SU-DHL-6 (cell line): ENCODE data around the gene STARD3.

Source experiments
- H2AFZ ChIP-seq: fragments of 200-600 bp; sonication (generic); 2 replicates; pipeline ENCODE4 v1.6.1; 2014; ENCODE audit warnings: low read depth, mild to moderate bottlenecking, moderate library complexity, mixed read lengths, antibody characterized with exemption, low read length; ENCODE audit not compliant: severe bottlenecking
- H3F3A ChIP-seq: fragments of 200-600 bp; shearing (Covaris generic); 2 replicates; pipeline ENCODE4 v1.6.0; 2016; ENCODE audit warnings: antibody characterized with exemption, mild to moderate bottlenecking; ENCODE audit not compliant: insufficient read depth
- H3K27ac ChIP-seq: fragments of 200-600 bp; sonication (generic); 2 replicates; pipeline ENCODE4 v1.5.1; 2016; ENCODE audit warnings: low read depth, mild to moderate bottlenecking, low read length, moderate library complexity, mixed read lengths
- H3K27me3 ChIP-seq: fragments of 200-600 bp; sonication (generic), shearing (Covaris generic); 2 replicates; pipeline ENCODE4 v1.6.0; 2014; ENCODE audit warnings: mild to moderate bottlenecking, low read length
- H3K36me3 ChIP-seq: fragments of 200-600 bp; sonication (generic); 2 replicates; pipeline ENCODE4 v1.6.1; 2014; ENCODE audit warnings: mild to moderate bottlenecking, low read length, mixed read lengths
- H3K4me2 ChIP-seq: fragments of 300-600, 200-600 bp; shearing (Covaris generic), sonication (generic); 2 replicates; pipeline ENCODE4 v1.6.0; 2014; ENCODE audit warnings: low read length, low read depth, mild to moderate bottlenecking; ENCODE audit not compliant: poor library complexity, severe bottlenecking
- H3K4me3 ChIP-seq: fragments of 200-600 bp; sonication (generic); 2 replicates; pipeline ENCODE4 v1.5.1; 2014; ENCODE audit warnings: antibody characterized with exemption, low read length, mild to moderate bottlenecking, mixed read lengths; ENCODE audit not compliant: insufficient read depth, poor library complexity, severe bottlenecking
- H3K79me2 ChIP-seq: fragments of 200-600 bp; sonication (generic); 2 replicates; pipeline ENCODE4 v1.6.1; 2014; ENCODE audit warnings: mild to moderate bottlenecking, low read length, moderate library complexity; ENCODE audit not compliant: insufficient read depth
- H3K9ac ChIP-seq: fragments of 200-600 bp; sonication (generic); 2 replicates; pipeline ENCODE4 v1.7.0; 2014; ENCODE audit warnings: mild to moderate bottlenecking, low read length
- H3K9me2 ChIP-seq: fragments of 200-600 bp; sonication (generic); replicated peaks from 2 replicates; pipeline ENCODE4 v1.6.1; 2014; ENCODE audit warnings: low read length; ENCODE audit not compliant: insufficient read depth
- H3K9me3 ChIP-seq: fragments of 200-600 bp; sonication (generic); 2 replicates; pipeline ENCODE4 v1.6.1; 2014; ENCODE audit warnings: low read length, mixed read lengths; ENCODE audit not compliant: insufficient read depth
- H4K20me1 ChIP-seq: fragments of 200-600 bp; sonication (generic); 2 replicates; pipeline ENCODE4 v1.6.1; 2014; ENCODE audit warnings: low read depth, mild to moderate bottlenecking, antibody characterized with exemption, low read length, moderate library complexity, mixed read lengths
- EZH2phosphoT487 ChIP-seq: fragments of 200-600 bp; sonication (generic), shearing (Covaris generic); conservative IDR thresholded peaks from 2 replicates; pipeline ENCODE4 v1.6.1; 2018; ENCODE audit warnings: mild to moderate bottlenecking, antibody characterized with exemption, low read length, moderate library complexity, mixed read lengths
- TF ChIP-seq, protein P1 (sequence below): fragments of 200-600 bp; sonication (generic); IDR thresholded peaks from one replicate; pipeline ENCODE4 v1.5.1; 2017; ENCODE audit warnings: antibody characterized with exemption, mild to moderate bottlenecking, low read length, moderate library complexity; ENCODE audit not compliant: insufficient read depth, poor library complexity, severe bottlenecking

The STARD3 gene

DNA sequence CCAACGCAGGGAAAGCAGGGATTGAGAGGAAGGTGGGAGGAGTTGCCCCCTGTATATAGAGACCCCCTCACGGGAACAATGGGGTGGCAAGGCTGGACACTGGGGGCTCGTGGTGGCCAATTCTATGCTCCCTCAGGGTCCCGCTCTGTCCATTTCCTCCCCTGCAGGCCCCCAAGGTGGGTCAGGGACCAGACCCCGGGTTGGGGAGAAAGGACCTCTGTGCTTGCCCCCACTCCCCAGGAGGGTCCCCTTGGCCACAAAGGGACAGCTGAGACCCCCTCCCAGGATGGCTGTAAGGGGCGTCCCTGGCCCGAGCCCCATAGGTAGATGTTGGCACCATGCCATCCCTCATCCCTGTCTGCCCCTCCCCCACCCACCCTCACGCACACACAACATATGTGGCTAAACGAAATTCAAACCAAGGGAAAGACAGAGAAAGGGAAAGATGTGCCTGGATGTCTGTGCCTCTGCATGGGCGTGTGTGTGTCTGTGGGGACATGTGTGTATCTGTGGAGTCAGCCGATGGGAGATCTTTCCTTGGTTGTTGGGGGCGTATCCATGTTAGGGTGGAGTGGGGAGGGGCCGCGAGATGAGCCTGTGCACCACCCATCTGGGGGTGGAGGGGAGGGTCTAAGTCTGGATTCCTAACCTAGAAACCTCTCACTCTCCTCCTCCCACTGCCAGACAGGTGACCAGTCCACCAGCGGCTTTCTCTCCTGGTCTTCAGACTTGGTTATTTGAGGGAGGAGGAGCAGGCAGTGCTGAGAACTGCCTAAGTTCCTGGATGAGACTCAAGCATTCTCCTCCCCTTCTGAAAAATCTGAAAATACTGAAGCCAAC is 28.6 kb upstream of the STARD3 start:
- TF ChIP-seq, protein P1, sequence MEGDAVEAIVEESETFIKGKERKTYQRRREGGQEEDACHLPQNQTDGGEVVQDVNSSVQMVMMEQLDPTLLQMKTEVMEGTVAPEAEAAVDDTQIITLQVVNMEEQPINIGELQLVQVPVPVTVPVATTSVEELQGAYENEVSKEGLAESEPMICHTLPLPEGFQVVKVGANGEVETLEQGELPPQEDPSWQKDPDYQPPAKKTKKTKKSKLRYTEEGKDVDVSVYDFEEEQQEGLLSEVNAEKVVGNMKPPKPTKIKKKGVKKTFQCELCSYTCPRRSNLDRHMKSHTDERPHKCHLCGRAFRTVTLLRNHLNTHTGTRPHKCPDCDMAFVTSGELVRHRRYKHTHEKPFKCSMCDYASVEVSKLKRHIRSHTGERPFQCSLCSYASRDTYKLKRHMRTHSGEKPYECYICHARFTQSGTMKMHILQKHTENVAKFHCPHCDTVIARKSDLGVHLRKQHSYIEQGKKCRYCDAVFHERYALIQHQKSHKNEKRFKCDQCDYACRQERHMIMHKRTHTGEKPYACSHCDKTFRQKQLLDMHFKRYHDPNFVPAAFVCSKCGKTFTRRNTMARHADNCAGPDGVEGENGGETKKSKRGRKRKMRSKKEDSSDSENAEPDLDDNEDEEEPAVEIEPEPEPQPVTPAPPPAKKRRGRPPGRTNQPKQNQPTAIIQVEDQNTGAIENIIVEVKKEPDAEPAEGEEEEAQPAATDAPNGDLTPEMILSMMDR = no peak
- no peak for TF ChIP-seq EZH2phosphoT487
- H3K36me3 ChIP-seq = no peaks in the 10 kb centered on the region
- H3K27me3 ChIP-seq = no peaks in the 10 kb centered on the region
- H4K20me1 ChIP-seq = no peaks in the 10 kb centered on the region
- no peak overlapping the region for H3K9ac ChIP-seq
- H3K79me2 ChIP-seq = no peaks in the 10 kb centered on the region
- no peaks in the 10 kb centered on the region for H3K9me3 ChIP-seq
- H2AFZ ChIP-seq = no peak overlapping the region
- no peaks in the 10 kb centered on the region for H3K9me2 ChIP-seq
- no peaks in the 10 kb centered on the region for H3F3A ChIP-seq
- H3K4me3 ChIP-seq = no peak overlapping the region
- H3K27ac ChIP-seq = no peak overlapping the region
- H3K4me2 ChIP-seq = no peak overlapping the region

DNA sequence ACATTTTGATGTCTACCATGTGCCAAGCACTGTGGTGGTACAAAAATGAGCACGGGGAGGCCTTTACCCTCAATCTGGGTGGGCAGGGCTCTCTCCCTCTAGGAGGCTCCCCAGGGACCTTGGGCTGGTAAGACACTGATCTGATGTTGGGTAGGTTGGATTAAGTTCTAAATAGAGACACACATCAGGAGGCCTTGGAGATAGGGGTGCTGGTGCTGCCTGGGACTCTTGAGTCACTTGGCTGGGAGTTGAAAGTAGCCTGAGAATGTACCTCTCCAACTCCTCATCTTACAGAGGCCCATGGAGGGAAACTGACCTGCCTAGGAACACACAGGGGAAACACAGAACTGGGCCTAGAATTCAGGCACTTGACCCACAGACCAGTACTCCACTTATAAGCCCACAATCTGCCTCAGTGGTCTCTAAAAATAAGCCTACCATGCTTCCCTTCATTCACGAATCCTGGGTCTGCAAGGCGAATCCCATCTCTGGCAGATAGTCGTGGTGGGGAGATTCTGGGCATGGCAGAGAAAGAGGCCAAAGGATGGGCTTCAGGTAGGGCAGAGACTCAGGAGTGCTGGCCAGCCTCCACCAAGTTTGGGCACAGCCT is 27.4 kb upstream of the STARD3 start:
- no peaks in the 10 kb centered on the region for H3K36me3 ChIP-seq
- H3K27me3 ChIP-seq = no peaks in the 10 kb centered on the region
- H3K9me3 ChIP-seq = no peaks in the 10 kb centered on the region
- H4K20me1 ChIP-seq = no peaks in the 10 kb centered on the region
- no peaks in the 10 kb centered on the region for H3K79me2 ChIP-seq
- H3K9ac ChIP-seq = no peak overlapping the region
- no peaks in the 10 kb centered on the region for H3K9me2 ChIP-seq
- no peak overlapping the region for H3K27ac ChIP-seq
- TF ChIP-seq, protein P1 = no peak
- no peak for TF ChIP-seq EZH2phosphoT487
- H3K4me3 ChIP-seq = no peak overlapping the region
- H2AFZ ChIP-seq = no peak overlapping the region
- no peaks in the 10 kb centered on the region for H3F3A ChIP-seq
- H3K4me2 ChIP-seq = no peak overlapping the region

DNA sequence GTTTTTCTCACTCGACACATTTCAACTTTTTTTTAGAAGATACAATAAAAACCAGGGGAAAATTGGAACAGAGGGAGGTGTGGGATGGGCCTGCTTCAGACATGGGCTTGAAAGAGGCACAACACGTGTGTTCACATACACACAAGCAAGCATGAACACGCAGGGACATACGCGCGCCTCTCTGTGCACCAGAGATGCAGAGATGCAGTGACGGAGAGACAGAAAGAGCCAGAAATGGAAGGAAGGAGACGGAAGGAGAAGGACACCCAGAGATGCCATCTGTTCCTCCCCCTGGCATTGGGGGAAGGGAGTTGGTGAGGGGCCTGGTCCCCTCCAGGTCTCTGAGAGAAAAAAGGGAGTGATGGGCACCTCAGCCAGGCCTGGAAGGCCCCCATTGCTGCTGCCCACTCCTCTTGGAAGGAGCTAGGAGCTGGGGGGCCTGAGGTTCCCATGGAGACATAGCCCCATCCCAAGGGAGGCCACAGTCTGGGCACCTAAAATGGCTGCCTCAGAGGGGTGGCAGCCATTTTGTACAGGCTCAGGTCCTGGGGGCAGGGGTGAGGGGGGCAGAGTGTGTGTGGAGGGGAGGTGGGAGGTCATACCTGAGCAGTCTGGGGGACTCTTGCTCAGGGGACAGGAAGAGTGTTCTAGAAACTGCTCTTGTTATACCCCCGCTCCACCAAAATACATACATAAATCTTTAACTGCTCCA is 25.4 kb upstream of the STARD3 start:
- Histone ChIP-seq H3K79me2 (no peaks in the 10 kb centered on the region), H3K9me2 (no peaks in the 10 kb centered on the region), H2AFZ (no peak overlapping the region), H3K9me3 (no peaks in the 10 kb centered on the region), H3K36me3 (no peaks in the 10 kb centered on the region), H3K4me2 (no peak overlapping the region), H3K9ac (no peak overlapping the region), H3K27ac (no peak overlapping the region), H3F3A (peaks cover 1% of the 10 kb centered on the region; the same call in 1 of the 2 replicates), H3K27me3 (no peaks in the 10 kb centered on the region), H3K4me3 (no peak overlapping the region), H4K20me1 (no peaks in the 10 kb centered on the region)
- TF ChIP-seq, protein P1 = no peak
- no peak for TF ChIP-seq EZH2phosphoT487
